HG03060 (cell line): ENCODE measurements around the gene EXOSC9.
"Not testable (repeated sequence)": the region's sequence is repeated elsewhere in the genome, so short reads cannot be mapped to it uniquely, and the experiment has no call there.

ENCODE experiments used
- ATAC-seq: cut with Tn5 transposase; IDR thresholded peaks from one replicate; pipeline ENCODE4 v1.9.1; 2021; ENCODE audit warnings: low read depth, moderate number of reproducible peaks; ENCODE audit not compliant: unreplicated experiment

The EXOSC9 gene

GRCh38 chr4:121800961-121801714 is at the start of gene EXOSC9:
TSS of gene EXOSC9 (plus strand) at chr4:121801323. CDS start at chr4:121801425, 102 bp downstream.
- peak; percentile 69 for ATAC-seq

GRCh38 chr4:121752142-121752541 is 49.0 kb upstream of the EXOSC9 start:
- not testable (repeated sequence) for ATAC-seq

- ATAC-seq: no peak
Measured at GRCh38 chr4:121758925-121759568, 42.1 kb upstream of the EXOSC9 start.

GRCh38 chr4:121760205-121760604 is 40.9 kb upstream of the EXOSC9 start:
- ATAC-seq: no peak

GRCh38 chr4:121764303-121764701 is 36.8 kb upstream of the EXOSC9 start:
- no peak for ATAC-seq

GRCh38 chr4:121764702-121765367 is 36.3 kb upstream of the EXOSC9 start, which contains the start of gene SMIM43:
TSS of gene SMIM43 (minus strand) at chr4:121765164. CDS start at chr4:121765105, 59 bp downstream.
- ATAC-seq: no peak

- no peak for ATAC-seq
Measured at GRCh38 chr4:121765368-121765705, 35.8 kb upstream of the EXOSC9 start.

- no peak for ATAC-seq
Measured at GRCh38 chr4:121765971-121766538, 35.1 kb upstream of the EXOSC9 start.

GRCh38 chr4:121767166-121767565 is 34.0 kb upstream of the EXOSC9 start:
- no peak for ATAC-seq

- no peak for ATAC-seq
Measured at GRCh38 chr4:121769341-121769740, 31.8 kb upstream of the EXOSC9 start.

GRCh38 chr4:121771869-121772268 is 29.3 kb upstream of the EXOSC9 start:
- ATAC-seq: no peak

GRCh38 chr4:121773883-121774282 is 27.2 kb upstream of the EXOSC9 start:
- no peak for ATAC-seq

- no peak for ATAC-seq
Measured at GRCh38 chr4:121776610-121777401, 24.3 kb upstream of the EXOSC9 start.

GRCh38 chr4:121777625-121778024 is 23.5 kb upstream of the EXOSC9 start:
- no peak for ATAC-seq

GRCh38 chr4:121778991-121779628 is 22.0 kb upstream of the EXOSC9 start:
- ATAC-seq: no peak

GRCh38 chr4:121783210-121783609 is 17.9 kb upstream of the EXOSC9 start:
- ATAC-seq: no peak

GRCh38 chr4:121784401-121784800 is 16.7 kb upstream of the EXOSC9 start:
- ATAC-seq: no peak

GRCh38 chr4:121784975-121785374 is 16.1 kb upstream of the EXOSC9 start:
- ATAC-seq: no peak

GRCh38 chr4:121785479-121785878 is 15.6 kb upstream of the EXOSC9 start:
- ATAC-seq: no peak

GRCh38 chr4:121786221-121786620 is 14.9 kb upstream of the EXOSC9 start:
- no peak for ATAC-seq
